GM18519 (cell line): Measurements from ENCODE around the gene ASPSCR1.

Source experiments
- ATAC-seq: cut with Tn5 transposase; IDR thresholded peaks from one replicate; pipeline ENCODE4 v1.9.1; 2021; ENCODE audit warnings: mild to moderate bottlenecking, moderate library complexity; ENCODE audit not compliant: unreplicated experiment, low FRiP score

Gene ASPSCR1

GRCh38 chr17:82010575-82011525 lies 33.4 kb downstream of the ASPSCR1 start:
- ATAC-seq: no peak

DNA sequence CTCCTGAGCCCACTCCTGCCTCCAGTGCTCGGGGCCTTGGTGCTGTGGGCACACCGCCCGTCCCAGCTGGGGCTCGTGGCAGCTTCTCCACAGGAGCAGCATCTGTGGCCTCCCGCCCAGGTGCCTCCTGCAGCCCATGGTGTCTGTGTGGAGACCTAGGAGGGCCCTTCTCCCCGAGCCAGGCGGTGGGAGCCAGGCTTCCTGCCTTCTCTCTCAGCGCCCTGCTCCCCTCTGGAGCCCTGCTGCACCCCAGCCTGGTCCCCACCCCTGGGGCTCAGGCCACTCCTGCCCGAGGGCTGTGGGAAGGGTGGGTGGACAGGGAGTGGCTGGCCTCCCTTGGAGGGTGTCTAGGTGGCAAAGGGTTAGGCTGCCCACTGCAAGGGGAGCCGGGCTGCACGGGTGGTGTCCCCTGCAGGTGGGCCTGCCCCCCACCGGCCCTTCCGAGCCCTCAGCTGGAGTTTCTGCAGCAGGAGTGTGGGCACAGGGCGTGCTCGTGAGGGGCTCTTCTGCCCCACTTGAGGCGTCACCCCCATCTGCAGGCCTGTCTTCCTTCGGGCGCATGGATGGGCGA lies 34.3 kb downstream of the ASPSCR1 start:
- no peak for ATAC-seq

GRCh38 chr17:82012261-82012639 lies 34.8 kb downstream of the ASPSCR1 start:
- no peak for ATAC-seq

- ATAC-seq: no peak
Observed at GRCh38 chr17:82012640-82013295, 35.3 kb downstream of the ASPSCR1 start.

DNA sequence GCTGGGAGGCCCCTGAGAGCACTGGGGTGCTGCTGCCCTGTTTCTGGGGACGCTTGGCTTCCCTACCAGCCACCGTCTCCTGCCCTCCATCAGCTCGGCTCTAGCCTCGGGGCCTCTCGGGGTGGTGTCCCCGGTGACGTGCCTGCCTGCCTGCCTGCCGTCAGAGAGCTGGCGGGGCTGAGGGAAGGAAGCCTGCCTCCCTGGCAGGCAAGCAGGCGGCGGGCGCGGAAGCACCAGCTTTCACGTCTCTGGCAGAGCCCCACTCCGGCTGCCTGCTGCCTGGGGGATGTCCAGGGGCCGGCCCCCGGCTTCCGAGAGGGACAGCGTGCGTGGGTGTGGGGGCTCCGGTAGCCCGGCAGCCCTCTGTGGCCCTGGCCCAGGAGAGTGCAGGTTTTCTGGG lies 35.9 kb downstream of the ASPSCR1 start:
- ATAC-seq: no peak

DNA sequence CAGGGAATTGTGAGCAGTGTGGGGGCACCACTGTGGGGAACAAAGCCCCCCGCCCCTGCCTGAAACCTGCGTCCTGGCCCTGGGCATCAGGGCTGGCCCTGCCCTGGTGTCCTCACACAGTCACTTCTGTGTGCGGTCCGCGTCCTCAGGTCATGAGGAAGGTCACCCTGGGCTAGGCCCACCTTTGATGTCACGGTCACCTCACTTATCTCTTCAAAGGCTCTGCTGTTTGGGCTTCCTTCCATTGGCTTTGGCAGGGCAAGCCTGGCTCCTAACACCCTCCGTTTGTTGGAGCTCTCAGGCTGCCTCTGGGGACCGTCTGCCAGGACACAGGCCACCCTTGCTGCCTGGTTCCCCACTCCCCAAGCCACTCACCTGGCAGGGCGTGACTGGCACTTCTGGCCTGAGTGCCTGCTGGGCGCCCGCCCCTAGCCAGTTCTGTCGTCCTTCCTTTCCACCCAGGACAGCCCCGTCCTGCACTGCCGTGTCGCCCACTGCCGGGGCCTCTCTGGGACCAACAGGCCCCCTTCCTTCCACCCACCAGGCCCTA lies 36.4 kb downstream of the ASPSCR1 start:
- ATAC-seq: no peak

GRCh38 chr17:82014432-82014831 lies 37.0 kb downstream of the ASPSCR1 start:
- no peak for ATAC-seq

GRCh38 chr17:82014971-82015310 lies 37.5 kb downstream of the ASPSCR1 start:
- no peak for ATAC-seq

DNA sequence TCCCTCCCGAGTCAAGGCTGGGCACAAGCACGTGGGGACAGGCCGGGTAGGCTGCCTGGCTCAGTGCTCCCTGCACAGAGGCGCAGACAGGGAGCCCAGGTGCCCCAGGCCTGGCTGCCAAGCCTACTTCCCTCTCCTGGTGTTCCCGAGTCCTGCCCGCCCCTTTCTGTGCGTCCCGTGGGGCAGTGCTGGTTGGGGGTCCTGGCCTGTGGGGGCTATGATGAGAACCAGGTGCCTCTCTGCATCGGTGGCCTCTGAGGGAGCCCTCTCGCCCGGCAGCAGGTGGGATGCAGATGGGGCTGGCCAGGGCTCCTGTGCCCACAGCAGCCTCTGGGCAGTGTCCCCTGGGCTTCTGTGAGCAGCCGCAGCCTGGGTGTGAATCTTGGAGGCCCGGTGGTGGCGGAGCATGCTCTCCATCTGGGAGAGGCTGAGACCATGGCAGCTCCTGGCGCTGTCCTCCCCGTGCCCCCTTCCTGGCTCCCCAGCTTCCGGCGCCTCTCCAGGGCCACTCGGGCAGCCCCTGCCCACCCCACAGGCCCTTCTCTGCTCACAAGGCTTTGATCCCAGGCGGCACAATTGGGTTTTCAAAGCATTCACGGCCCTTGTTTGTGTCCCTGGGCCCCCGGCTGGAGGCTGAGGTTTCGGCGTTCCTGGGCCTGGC lies 38.0 kb downstream of the ASPSCR1 start:
- ATAC-seq: no peak

- ATAC-seq: no peak
Observed at GRCh38 chr17:82016061-82016874, 38.8 kb downstream of the ASPSCR1 start.

DNA sequence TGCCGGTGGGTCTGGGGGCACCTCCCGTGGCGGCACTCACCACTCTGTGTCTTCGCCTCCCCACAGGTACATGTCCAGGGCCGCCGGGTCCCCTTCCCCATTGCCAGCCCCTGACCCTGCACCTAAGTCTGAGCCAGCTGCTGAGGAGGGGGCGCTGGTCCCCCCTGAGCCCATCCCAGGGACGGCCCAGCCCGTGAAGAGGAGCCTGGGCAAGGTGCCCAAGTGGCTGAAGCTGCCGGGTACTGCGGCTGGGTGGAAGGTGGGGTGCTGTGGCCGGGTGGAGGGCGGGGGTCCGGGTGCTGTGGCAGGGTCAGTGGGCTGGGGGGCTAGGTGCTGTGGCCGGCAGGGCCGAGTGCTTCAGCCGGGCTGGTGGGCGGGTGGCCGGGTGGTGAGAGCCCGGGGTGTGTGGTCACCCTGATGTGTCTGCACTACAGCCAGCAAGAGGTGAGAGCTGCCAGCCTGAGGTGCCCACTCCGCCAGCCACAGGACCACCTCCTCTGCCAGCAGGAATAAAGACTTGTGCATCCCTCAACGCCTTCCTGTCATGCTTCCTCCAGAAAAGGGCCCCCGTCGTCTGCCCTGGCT lies 39.5 kb downstream of the ASPSCR1 start:
- ATAC-seq: no peak

- no peak for ATAC-seq
Observed at GRCh38 chr17:82017612-82018151, 40.3 kb downstream of the ASPSCR1 start.

GRCh38 chr17:82018152-82018988 lies 40.9 kb downstream of the ASPSCR1 start:
- ATAC-seq: no peak

- ATAC-seq: no peak
Observed at GRCh38 chr17:82018989-82019689, 41.7 kb downstream of the ASPSCR1 start.

DNA sequence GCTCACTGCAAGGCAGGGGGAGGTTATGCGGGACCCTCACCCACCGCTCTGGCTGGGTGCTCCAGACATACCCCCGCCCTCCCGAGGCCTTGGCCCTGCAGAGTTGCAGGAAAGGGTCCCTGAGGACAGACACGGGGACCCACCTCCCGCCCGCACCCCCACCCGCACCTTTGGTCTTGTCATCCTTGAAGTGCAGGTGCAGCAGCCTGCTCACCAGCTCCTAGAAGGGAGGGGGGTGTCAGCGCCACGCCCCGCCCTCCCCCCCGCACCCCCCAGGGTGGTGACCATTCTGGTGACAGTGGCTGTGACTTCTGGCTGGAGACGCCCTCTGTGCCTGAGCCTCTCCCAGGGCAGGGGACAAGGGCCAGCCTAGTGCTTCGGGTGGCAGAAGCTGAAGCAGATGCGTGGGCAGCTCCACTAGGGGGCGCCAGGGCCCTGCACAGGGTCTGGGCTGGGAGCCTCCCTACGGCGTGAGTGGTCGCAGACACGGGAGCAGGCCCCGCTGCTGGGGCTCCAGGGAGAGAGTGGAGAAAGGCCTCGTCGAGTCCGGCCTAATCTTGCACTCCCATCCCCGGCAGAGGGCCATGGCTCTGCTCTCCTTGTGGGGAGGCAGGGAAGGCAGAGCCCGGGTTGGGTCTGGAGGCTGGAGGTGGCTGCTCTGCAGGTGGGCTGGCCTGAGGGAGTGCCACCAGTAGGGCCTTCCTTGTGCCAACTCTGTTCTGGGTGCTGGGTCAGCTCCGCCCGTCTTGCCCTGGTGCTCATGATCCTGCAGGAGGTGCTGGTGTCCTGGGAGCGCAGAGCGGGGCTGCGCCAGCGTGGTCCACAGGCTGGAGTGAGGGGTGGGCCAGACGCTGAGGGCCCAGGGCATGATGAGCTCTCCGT lies 42.5 kb downstream of the ASPSCR1 start:
- no peak for ATAC-seq

DNA sequence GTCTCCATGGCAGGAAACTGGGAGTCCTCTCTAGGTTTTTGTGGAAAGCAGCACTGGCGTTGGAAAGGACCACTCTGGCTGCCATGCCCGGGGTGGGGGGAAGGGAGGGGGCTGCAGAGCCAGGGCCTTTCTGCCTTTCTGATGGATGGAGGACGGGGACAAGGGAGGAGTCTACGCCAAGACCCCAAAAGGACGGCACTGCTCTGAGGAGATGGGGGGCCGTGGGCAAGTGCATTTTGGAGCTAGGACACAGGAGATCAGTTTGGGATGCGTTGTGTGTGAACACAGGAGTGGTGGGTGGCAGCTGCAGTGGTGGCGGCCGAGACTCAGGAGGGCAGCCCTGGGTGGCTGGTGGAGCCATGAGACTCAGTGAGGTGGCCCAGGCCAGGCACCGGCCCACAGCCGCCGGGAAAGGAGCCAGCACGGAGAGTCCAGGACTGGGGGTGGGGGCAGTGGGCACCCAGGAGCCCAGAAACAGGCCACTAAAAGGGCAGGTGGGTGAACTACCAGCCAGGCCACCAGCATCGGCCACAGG lies 43.2 kb downstream of the ASPSCR1 start:
- no peak for ATAC-seq
